HG03097 (cell line): ENCODE measurements around the gene PNMT.
"Not testable (repeated sequence)": the region's sequence is repeated elsewhere in the genome, so short reads cannot be mapped to it uniquely, and the experiment has no call there.

Experiments used
- ATAC-seq: cut with Tn5 transposase; IDR thresholded peaks from one replicate; pipeline ENCODE4 v1.9.1; 2021; ENCODE audit not compliant: unreplicated experiment, low FRiP score

Gene PNMT

DNA sequence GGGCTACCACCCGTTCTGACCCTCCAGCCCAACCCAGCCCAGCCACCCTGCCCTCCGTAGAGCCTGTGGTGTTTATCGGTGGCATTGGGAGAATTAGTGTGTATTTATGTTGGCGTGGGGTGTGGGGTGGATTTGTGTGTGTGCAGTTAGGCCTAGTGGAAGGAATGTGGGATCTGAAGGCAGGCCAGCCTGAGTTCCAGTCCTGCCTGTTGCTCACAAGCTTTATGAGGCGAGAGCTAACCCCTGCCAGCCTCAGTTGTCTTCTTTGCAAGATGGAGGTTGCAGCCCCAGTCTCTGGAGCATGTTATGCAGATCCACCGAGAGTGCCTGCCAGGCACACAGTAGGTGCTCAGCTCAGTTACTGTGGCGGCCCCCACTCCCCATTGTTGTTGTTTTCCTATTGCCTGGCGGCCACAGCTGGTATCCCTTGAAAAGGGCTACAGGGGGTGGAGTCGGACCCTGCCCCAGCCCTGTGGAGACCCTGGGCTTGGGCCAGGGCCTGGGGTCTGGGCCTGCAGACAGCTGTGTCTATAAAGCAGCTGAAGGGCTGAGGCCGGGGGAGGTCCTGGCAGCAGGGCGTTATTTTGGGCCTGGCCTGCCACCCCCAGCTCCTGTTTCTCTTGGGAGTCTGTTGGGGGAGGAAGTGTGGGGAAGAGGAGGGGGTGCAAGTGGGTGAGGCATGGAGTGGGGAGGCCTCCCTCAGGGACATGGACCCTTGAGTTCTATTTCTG, 36.7 kb downstream of the PNMT start:
- no peak for ATAC-seq

DNA sequence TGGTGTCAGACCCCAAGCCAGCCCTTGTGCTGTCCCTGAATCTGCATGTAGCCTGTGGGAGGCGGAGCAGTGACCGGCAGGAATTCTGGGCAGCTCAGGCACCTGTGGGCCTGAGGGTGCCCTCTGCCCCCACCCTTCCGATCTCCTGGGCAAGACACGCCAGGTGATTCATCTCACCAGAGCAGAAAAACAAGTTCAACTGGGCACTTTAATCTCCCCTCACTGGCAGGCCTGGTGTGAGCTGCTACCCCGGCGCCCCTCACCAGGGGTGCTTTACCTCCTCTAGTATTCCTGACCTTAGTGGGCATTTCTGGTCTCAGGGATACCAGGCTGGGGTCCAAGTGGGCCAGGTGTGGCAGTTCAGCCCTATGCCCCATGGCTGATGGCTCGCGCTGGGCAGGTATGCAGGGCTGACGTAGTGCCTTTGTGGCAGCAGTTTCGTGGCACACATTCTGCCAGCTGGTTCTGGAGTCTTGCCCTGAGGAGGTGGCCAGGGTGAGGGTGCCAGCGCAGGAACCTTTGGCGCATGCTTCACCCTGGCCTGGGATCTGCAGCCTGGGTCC, 37.6 kb downstream of the PNMT start:
- no peak for ATAC-seq

DNA sequence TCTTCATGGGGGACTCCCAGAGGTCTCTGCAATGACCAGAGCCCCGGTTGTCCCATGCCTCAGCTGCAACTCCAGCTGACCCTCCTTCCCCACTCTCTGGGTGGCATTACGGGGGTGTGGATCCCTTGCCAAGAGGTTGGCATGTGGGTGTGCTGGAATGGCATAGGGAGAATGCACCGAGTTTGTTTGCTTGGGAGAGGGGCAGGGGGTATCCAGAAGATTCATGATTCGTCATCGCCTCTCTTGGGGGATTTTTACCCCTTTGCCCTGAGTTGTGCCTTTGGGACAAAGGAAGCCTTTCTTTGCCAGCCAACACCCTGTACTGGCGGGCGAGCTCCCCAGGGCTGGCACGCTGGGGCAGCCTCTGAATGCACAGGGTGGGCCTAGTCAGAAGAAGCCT, 38.1 kb downstream of the PNMT start:
- ATAC-seq, result no peak

DNA sequence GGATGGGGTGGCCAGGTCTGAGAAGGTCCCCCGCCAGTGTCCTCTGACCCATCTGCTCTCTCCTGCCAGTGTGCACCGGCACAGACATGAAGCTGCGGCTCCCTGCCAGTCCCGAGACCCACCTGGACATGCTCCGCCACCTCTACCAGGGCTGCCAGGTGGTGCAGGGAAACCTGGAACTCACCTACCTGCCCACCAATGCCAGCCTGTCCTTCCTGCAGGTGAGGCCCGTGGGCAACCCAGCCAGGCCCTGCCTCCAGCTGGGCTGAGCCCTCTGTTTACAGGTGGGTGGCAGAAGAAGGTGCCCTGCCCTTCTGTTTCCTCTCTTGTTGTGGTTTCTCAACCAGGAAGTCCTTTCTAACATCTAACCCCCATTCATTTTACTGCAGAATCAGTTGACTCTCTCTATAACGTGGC, 38.7 kb downstream of the PNMT start:
- no peak for ATAC-seq

DNA sequence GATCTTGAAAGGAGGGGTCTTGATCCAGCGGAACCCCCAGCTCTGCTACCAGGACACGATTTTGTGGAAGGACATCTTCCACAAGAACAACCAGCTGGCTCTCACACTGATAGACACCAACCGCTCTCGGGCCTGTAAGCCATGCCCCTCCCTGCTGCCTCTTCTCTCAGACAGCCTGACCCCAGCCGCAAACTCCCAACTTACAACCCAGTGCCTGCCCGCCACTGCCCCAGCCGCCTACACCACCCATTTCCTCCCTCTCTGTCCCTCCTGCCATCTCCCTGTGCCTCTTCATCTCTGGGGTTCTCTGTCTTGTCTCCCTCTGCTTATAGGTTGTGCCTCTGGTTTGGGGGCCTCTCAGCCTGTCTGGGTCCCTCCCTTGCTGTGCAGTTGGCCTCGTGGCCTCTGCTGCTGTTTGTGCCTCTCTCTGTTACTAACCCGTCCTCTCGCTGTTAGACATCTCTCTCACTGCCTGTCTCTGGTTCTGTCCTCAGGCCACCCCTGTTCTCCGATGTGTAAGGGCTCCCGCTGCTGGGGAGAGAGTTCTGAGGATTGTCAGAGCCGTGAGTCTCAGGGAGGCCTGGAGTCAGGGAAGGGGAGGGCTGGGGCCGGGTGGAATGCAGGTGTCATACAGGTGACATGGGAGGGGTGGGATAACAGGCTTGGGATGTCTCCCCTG, 41.2 kb downstream of the PNMT start:
- no peak for ATAC-seq

DNA sequence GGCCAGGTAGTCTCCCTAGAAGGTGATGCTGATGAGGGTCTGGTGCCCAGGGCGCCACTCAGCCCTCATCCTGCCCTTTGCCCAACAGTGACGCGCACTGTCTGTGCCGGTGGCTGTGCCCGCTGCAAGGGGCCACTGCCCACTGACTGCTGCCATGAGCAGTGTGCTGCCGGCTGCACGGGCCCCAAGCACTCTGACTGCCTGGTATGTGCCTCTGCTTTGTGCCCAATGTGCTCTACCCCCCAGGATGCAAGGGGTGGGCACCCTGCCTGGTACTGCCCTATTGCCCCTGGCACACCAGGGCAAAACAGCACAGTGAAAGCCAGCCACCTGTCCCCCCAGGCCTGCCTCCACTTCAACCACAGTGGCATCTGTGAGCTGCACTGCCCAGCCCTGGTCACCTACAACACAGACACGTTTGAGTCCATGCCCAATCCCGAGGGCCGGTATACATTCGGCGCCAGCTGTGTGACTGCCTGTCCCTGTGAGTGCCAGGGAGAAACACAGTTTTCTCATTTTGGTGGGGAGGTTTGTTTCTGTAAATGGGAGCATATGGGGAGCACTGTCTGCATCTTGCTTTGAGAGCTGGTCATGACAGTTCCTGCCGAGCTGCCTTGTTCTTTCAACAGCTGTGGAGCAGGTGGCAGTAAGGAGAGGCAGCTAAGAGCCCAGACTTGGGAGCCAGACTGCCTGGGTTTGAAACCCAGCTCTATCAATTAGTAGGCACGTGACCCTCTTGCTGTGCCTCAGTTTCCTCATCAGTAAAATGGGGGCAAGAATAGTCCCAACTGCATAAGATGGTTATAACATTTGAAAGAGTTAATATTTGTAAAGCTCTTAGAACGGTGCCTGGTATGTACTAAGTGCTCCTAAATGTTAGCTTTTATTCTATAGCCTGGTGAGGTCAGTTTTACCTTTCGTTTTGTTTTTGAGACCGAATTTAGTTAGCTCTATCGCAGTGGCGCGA, 42.0 kb downstream of the PNMT start:
- ATAC-seq, result no peak

DNA sequence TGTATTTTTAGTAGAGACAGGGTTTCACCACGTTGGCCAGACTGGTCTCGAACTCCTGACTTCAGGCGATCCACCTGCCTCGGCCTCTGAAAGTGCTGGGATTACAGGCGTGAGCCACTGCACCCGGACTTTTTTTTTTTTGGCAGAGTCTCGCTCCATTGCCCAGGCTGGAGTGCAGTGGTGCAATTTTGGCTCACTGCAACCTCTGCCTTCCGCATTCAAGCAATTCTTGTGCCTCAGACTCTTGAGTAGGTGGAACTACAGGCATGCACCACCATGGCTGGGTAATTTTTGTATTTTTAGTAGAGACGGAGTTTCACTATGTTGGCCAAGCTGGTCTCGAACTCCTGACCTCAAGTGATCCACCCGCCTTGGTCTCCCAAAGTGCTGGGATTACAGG, 42.8 kb downstream of the PNMT start:
- not testable (repeated sequence) for ATAC-seq

DNA sequence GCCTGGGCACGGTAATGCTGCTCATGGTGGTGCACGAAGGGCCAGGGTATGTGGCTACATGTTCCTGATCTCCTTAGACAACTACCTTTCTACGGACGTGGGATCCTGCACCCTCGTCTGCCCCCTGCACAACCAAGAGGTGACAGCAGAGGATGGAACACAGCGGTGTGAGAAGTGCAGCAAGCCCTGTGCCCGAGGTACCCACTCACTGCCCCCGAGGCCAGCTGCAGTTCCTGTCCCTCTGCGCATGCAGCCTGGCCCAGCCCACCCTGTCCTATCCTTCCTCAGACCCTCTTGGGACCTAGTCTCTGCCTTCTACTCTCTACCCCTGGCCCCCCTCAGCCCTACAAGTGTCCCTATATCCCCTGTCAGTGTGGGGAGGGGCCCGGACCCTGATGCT, 43.6 kb downstream of the PNMT start:
- no peak for ATAC-seq

DNA sequence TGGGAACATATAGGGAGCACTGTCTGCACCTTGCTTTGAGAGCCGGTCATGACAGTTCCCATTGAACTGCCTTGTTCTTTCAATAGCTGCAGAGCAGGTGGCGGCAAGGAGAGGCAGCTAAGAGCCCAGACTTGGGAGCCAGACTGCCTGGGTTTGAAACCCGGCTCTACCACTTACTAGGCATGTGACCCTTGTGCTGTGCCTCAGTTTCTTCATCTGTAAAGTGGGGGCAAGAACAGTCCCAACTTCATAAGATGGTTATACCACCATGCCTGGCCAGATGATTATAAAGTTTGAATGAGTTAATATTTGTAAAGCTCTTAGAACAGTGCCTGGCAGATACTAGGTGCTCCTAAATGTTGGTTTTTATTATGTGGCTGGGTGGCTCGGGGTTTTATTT, 46.0 kb downstream of the PNMT start:
- ATAC-seq, result no peak

DNA sequence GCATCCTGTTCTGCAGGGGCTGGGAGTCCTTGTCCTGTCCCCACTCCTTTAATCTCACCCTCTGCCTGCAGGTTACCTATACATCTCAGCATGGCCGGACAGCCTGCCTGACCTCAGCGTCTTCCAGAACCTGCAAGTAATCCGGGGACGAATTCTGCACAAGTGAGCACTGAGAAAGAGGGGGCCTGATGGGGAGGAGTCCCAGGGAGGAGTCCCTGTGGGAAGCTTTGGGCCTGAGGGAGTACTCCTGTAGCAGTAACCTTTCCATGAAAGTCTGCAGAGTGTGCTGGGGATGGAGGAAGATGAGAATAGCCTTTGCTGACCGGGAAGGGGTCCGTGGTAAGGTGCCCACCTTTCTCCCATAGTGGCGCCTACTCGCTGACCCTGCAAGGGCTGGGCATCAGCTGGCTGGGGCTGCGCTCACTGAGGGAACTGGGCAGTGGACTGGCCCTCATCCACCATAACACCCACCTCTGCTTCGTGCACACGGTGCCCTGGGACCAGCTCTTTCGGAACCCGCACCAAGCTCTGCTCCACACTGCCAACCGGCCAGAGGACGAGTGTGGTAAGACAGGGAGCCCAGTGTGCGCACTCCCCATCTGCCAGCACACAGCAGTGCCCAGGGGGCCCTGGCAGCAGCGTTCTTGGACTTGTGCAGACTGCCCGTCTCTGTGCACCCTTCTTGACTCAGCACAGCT, 47.3 kb downstream of the PNMT start:
- ATAC-seq, result no peak

DNA sequence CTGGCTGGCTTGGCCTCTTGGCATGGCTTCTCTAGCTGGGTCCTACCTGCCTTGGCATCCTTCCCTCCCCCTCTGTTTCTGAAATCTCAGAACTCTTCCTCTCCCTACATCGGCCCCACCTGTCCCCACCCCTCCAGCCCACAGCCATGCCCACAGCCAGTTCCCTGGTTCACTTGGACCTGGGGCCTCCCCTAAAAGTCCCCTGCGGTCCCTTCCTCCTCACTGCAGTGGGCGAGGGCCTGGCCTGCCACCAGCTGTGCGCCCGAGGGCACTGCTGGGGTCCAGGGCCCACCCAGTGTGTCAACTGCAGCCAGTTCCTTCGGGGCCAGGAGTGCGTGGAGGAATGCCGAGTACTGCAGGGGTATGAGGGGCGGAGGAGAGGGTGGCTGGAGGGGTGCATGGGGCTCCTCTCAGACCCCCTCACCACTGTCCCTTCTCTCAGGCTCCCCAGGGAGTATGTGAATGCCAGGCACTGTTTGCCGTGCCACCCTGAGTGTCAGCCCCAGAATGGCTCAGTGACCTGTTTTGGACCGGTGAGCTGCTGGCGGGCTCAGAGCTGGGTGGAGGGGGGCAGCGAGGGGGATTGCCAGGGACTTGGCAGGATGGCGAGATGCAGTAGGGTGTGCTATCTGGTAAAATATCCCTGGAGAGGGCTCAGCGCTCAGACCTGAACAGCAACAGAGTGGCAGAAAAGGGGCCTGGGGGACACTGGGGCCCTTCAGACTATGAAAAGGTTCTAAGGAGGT, 48.0 kb downstream of the PNMT start:
- no peak for ATAC-seq

DNA sequence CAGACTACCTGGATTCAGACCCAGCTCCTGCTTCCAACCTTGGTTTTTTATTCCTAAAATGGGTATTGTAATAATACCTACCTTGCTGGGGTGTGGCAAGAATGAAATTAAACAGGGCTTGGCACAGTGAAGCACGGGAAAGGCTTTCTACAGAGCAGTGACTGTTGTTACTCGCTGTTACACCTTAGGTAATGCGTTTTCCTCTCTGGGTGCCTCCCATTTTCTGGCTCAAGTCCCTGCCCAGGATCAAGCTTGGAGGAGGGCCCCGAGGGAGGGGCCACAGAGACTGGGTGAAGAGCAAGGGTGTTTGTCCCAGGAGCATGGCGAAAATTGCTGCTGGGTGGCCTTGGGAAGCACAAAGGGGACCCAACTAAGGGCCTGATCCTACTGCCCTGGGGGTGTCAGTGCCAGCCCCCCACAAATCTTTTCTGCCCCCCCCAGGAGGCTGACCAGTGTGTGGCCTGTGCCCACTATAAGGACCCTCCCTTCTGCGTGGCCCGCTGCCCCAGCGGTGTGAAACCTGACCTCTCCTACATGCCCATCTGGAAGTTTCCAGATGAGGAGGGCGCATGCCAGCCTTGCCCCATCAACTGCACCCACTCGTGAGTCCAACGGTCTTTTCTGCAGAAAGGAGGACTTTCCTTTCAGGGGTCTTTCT, 48.8 kb downstream of the PNMT start:
- no peak for ATAC-seq

DNA sequence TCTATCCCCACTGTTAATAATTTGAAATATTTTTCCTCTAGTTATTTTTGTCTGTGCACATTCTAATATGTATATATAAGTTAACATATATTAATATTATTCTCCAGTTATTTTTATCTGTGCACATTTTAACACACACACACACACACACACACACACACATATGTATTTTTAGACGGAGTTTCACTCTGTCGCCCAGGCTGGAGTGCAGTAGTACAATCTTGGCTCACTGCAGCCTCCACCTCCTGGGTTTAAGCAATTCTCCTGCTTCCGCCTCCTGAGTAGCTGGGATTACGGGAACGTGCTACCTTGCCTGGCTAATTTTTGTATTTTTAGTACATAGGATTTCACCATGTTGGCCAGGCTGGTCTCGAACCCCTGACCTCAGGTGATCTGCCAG, 49.4 kb downstream of the PNMT start:
- no peak for ATAC-seq

DNA sequence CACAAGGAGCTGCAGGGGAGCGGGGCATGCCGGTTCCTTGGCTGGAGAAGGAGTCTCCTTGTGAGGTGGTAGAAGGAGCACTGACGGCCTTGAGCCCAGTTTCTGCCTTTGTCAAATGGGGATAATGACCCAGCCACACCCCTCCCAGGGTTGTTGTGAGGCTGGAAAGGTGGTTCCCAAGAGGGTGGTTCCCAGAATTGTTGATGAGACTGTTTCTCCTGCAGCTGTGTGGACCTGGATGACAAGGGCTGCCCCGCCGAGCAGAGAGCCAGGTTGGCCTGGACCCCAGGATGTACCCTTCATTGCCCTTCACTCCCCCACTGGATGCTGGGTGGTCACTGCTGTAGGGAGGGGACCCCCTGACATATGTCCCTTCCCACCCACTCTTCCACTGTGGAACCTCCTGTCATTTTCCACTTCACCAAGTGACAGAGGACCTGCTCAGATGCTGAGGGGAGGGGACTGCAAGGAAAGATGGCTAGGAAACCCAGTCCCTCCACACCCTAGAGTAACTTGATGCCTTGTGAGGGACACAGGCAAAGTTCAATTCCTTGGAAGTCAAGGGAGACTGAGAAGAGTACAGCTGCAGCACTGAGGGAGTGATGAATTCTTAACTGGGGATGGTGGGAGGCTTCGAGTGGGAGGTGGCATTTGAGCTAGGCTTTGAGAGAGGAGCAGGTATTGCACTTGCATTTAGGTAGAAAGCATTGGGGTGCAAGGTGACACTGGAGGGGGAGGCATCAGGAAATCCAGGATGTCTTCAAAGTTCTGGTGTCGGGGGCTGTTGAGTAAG, 51.5 kb downstream of the PNMT start:
- ATAC-seq, result no peak
